DOHH2 (cell line): Measurements from ENCODE around the gene PLIN1.

Experiments
- H3F3A ChIP-seq: fragments of 200-600 bp; sonication (generic), shearing (Covaris generic); 2 replicates; pipeline ENCODE4 v1.6.0; 2016; ENCODE audit warnings: antibody characterized with exemption, mild to moderate bottlenecking; ENCODE audit not compliant: control insufficient read depth, insufficient read depth
- H3K27ac ChIP-seq: fragments of 200-600 bp; sonication (generic); 2 replicates; pipeline ENCODE4 v1.5.1; 2014; ENCODE audit warnings: low read depth, mild to moderate bottlenecking, low read length, moderate library complexity
- H3K27me3 ChIP-seq: fragments of 200-600 bp; sonication (generic); 2 replicates; pipeline ENCODE4 v1.6.1; 2014; ENCODE audit warnings: mild to moderate bottlenecking, low read length, mixed read lengths; ENCODE audit not compliant: control insufficient read depth
- H3K36me3 ChIP-seq: fragments of 200-600 bp; sonication (generic); 2 replicates; pipeline ENCODE4 v1.6.1; 2014; ENCODE audit warnings: mild to moderate bottlenecking, low read length, moderate library complexity, mixed read lengths; ENCODE audit not compliant: control insufficient read depth
- H3K4me1 ChIP-seq: fragments of 200-600 bp; sonication (generic); 2 replicates; pipeline ENCODE4 v1.6.1; 2014; ENCODE audit warnings: mild to moderate bottlenecking, low read length, mixed read lengths; ENCODE audit not compliant: control insufficient read depth
- H3K4me2 ChIP-seq: fragments of 200-600 bp; sonication (generic); 2 replicates; pipeline ENCODE4 v1.6.0; 2014; ENCODE audit warnings: mild to moderate bottlenecking, low read length, moderate library complexity
- H3K4me3 ChIP-seq: fragments of 200-600 bp; sonication (generic); 2 replicates; pipeline ENCODE4 v1.5.1; 2014; ENCODE audit warnings: mild to moderate bottlenecking, low read length, mixed read lengths
- H3K79me2 ChIP-seq: fragments of 200-600 bp; sonication (generic); 2 replicates; pipeline ENCODE4 v1.6.1; 2014; ENCODE audit warnings: mild to moderate bottlenecking, low read length, mixed read lengths; ENCODE audit not compliant: control insufficient read depth
- H3K9me2 ChIP-seq: fragments of 200-600 bp; sonication (generic); replicated peaks from 2 replicates; pipeline ENCODE4 v1.6.1; 2014; ENCODE audit warnings: mild to moderate bottlenecking, low read length, mixed read lengths; ENCODE audit not compliant: control insufficient read depth
- H3K9me3 ChIP-seq: fragments of 200-600 bp; sonication (generic); 2 replicates; pipeline ENCODE4 v1.6.1; 2014; ENCODE audit warnings: antibody characterized with exemption, low read length, mixed read lengths; ENCODE audit not compliant: control insufficient read depth, insufficient read depth
- H4K20me1 ChIP-seq: fragments of 200-600 bp; sonication (generic); 2 replicates; pipeline ENCODE4 v1.6.0; 2014; ENCODE audit warnings: low read depth, mild to moderate bottlenecking, antibody characterized with exemption, low read length, moderate library complexity; ENCODE audit not compliant: control insufficient read depth, insufficient read depth
- CTCF ChIP-seq: fragments of 200-600 bp; sonication (generic); IDR thresholded peaks from one replicate; pipeline ENCODE4 v1.5.1; 2014; ENCODE audit warnings: antibody characterized with exemption, mild to moderate bottlenecking, low read depth, low read length; ENCODE audit not compliant: poor library complexity, severe bottlenecking
- EZH2phosphoT487 ChIP-seq: fragments of 200-600 bp; sonication (generic); IDR thresholded peaks from 2 replicates; pipeline ENCODE4 v1.6.1; 2017; ENCODE audit warnings: borderline replicate concordance, mild to moderate bottlenecking, antibody characterized with exemption, low read length, moderate library complexity, mixed read lengths

Gene PLIN1

GRCh38 chr15:89679212-89679611 lies at the start of gene PLIN1:
PLIN1 (minus strand) TSS chr15:89679367; CDS start chr15:89677489, 1,878 bp downstream.
- H3F3A ChIP-seq, result no peaks in the 10 kb centered on the region
- H3K4me3 ChIP-seq, result no peak within 1 kb of the TSS
- H3K4me1 ChIP-seq, result no peaks in the 10 kb centered on the region
- no peak within 1 kb of the TSS for H3K27ac ChIP-seq
- H3K9me3 ChIP-seq, result no peaks in the 10 kb centered on the region
- no peaks in the 10 kb centered on the region for H3K9me2 ChIP-seq
- no peaks in the 10 kb centered on the region for H3K79me2 ChIP-seq
- no peaks in the 10 kb centered on the region for H3K27me3 ChIP-seq
- no peaks in the 10 kb centered on the region for H3K36me3 ChIP-seq
- no peak within 1 kb of the TSS for H3K4me2 ChIP-seq
- TF ChIP-seq EZH2phosphoT487 (no peak), CTCF (no peak)
- no peaks in the 10 kb centered on the region for H4K20me1 ChIP-seq

- H4K20me1 ChIP-seq, result no peaks in the 10 kb centered on the region
- H3K27me3 ChIP-seq, result peaks cover 5% of the 10 kb centered on the region
- H3K4me3 ChIP-seq, result no peak overlapping the region
- H3K9me2 ChIP-seq, result no peaks in the 10 kb centered on the region
- H3F3A ChIP-seq, result no peaks in the 10 kb centered on the region
- H3K36me3 ChIP-seq, result no peaks in the 10 kb centered on the region
- peaks cover 7% of the 10 kb centered on the region; the same call in 1 of the 2 replicates for H3K9me3 ChIP-seq
- no peaks in the 10 kb centered on the region for H3K79me2 ChIP-seq
- no peak overlapping the region for H3K27ac ChIP-seq
- no peaks in the 10 kb centered on the region for H3K4me1 ChIP-seq
- TF ChIP-seq CTCF, result no peak
- no peak for TF ChIP-seq EZH2phosphoT487
- no peak overlapping the region for H3K4me2 ChIP-seq
Measured at GRCh38 chr15:89728254-89728653, 49.1 kb upstream of the PLIN1 start.

- Histone ChIP-seq H3K27ac (no peak overlapping the region), H3K9me2 (no peaks in the 10 kb centered on the region), H3K4me2 (no peak overlapping the region), H3K36me3 (no peaks in the 10 kb centered on the region), H3K4me3 (no peak overlapping the region), H3K79me2 (no peaks in the 10 kb centered on the region), H3K4me1 (no peaks in the 10 kb centered on the region), H4K20me1 (no peaks in the 10 kb centered on the region), H3K9me3 (peaks cover 7% of the 10 kb centered on the region; the same call in 1 of the 2 replicates), H3F3A (no peaks in the 10 kb centered on the region), H3K27me3 (peaks cover 3% of the 10 kb centered on the region)
- TF ChIP-seq EZH2phosphoT487 (no peak), CTCF (no peak)
Measured at GRCh38 chr15:89725064-89725463, 45.9 kb upstream of the PLIN1 start.
